ENCODE data around the gene CFAP20DC.

DNA sequence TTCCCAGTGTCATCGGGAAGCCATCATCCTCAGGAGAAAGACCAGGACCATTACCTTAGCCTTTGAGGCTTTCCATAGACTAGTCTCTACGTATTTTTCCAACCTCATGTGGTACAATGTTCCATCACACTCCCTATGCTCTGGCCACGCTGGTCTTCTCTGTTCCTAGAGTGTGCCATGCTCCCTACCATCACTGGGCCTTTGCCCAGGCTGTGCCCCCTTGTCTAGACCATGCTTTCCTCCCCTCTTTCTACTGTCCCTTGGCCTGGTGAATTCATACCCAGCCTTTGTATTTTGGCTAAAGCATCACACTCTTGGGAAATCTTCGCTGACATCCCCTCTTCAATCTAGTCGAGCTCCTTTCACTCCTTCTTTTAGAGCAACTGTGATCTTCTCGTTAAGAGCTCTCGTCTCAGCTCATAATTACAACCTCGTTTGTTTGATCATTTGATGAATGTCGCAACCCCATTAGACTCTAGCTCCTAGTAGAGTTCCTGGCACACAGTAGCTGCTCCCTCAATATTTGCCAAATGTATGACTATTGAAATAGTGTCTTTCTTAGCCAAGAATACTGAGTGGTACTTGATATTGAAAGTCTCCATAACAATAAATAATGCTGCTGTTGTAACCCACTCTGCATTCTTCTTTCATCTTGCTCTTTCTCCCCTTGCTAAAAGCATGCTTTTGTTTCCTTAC is 283.1 kb downstream of the CFAP20DC start:
- TF ChIP-seq RBFOX2 (IDR thresholded peaks at IDR 0.05; ENCODE audit: low read depth, low read length): no peak
- TF ChIP-seq CHD2 (IDR thresholded peaks at IDR 0.05; ENCODE audit: low read depth, low read length): no peak
- TF ChIP-seq NFIC (IDR thresholded peaks at IDR 0.05; ENCODE audit: low read length): no peak
- TF ChIP-seq KLF16 (CRISPR knock-in tag; IDR thresholded peaks at IDR 0.05): no peak
- TF ChIP-seq RXRB (CRISPR knock-in tag; IDR thresholded peaks at IDR 0.05; ENCODE audit: borderline replicate concordance): no peak
- TF ChIP-seq NCOR1 (IDR thresholded peaks at IDR 0.05; ENCODE audit: borderline replicate concordance, low read length): no peak
- TF ChIP-seq, protein P1, sequence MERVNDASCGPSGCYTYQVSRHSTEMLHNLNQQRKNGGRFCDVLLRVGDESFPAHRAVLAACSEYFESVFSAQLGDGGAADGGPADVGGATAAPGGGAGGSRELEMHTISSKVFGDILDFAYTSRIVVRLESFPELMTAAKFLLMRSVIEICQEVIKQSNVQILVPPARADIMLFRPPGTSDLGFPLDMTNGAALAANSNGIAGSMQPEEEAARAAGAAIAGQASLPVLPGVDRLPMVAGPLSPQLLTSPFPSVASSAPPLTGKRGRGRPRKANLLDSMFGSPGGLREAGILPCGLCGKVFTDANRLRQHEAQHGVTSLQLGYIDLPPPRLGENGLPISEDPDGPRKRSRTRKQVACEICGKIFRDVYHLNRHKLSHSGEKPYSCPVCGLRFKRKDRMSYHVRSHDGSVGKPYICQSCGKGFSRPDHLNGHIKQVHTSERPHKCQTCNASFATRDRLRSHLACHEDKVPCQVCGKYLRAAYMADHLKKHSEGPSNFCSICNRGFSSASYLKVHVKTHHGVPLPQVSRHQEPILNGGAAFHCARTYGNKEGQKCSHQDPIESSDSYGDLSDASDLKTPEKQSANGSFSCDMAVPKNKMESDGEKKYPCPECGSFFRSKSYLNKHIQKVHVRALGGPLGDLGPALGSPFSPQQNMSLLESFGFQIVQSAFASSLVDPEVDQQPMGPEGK (CRISPR knock-in tag; IDR thresholded peaks at IDR 0.05): no peak
- TF ChIP-seq, protein P2, sequence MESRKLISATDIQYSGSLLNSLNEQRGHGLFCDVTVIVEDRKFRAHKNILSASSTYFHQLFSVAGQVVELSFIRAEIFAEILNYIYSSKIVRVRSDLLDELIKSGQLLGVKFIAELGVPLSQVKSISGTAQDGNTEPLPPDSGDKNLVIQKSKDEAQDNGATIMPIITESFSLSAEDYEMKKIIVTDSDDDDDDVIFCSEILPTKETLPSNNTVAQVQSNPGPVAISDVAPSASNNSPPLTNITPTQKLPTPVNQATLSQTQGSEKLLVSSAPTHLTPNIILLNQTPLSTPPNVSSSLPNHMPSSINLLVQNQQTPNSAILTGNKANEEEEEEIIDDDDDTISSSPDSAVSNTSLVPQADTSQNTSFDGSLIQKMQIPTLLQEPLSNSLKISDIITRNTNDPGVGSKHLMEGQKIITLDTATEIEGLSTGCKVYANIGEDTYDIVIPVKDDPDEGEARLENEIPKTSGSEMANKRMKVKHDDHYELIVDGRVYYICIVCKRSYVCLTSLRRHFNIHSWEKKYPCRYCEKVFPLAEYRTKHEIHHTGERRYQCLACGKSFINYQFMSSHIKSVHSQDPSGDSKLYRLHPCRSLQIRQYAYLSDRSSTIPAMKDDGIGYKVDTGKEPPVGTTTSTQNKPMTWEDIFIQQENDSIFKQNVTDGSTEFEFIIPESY (CRISPR knock-in tag; IDR thresholded peaks at IDR 0.05): no peak
- TF ChIP-seq, protein P3, sequence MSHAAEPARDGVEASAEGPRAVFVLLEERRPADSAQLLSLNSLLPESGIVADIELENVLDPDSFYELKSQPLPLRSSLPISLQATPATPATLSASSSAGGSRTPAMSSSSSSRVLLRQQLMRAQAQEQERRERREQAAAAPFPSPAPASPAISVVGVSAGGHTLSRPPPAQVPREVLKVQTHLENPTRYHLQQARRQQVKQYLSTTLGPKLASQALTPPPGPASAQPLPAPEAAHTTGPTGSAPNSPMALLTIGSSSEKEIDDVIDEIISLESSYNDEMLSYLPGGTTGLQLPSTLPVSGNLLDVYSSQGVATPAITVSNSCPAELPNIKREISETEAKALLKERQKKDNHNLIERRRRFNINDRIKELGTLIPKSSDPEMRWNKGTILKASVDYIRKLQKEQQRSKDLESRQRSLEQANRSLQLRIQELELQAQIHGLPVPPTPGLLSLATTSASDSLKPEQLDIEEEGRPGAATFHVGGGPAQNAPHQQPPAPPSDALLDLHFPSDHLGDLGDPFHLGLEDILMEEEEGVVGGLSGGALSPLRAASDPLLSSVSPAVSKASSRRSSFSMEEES (CRISPR knock-in tag; IDR thresholded peaks at IDR 0.05): no peak
- no peak for TF ChIP-seq SALL1 (CRISPR knock-in tag; IDR thresholded peaks at IDR 0.05)
- TF ChIP-seq, protein P4, sequence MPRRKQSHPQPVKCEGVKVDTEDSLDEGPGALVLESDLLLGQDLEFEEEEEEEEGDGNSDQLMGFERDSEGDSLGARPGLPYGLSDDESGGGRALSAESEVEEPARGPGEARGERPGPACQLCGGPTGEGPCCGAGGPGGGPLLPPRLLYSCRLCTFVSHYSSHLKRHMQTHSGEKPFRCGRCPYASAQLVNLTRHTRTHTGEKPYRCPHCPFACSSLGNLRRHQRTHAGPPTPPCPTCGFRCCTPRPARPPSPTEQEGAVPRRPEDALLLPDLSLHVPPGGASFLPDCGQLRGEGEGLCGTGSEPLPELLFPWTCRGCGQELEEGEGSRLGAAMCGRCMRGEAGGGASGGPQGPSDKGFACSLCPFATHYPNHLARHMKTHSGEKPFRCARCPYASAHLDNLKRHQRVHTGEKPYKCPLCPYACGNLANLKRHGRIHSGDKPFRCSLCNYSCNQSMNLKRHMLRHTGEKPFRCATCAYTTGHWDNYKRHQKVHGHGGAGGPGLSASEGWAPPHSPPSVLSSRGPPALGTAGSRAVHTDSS (CRISPR knock-in tag; conservative IDR thresholded peaks at IDR 0.05): no peak
- TF ChIP-seq CTCF (CRISPR knock-in tag; IDR thresholded peaks at IDR 0.05): no peak
- no peak for TF ChIP-seq SAP130 (CRISPR knock-in tag; IDR thresholded peaks at IDR 0.05; ENCODE audit: low read depth)
- TF ChIP-seq ZNF629 (CRISPR knock-in tag; conservative IDR thresholded peaks at IDR 0.05): no peak

Data from HepG2 (cell line).